DOHH2 (cell line): ENCODE data around the gene SETD3.

Experiments used
- H3F3A ChIP-seq: fragments of 200-600 bp; sonication (generic), shearing (Covaris generic); 2 replicates; pipeline ENCODE4 v1.6.0; 2016; ENCODE audit warnings: antibody characterized with exemption, mild to moderate bottlenecking; ENCODE audit not compliant: control insufficient read depth, insufficient read depth
- H3K27ac ChIP-seq: fragments of 200-600 bp; sonication (generic); 2 replicates; pipeline ENCODE4 v1.5.1; 2014; ENCODE audit warnings: low read depth, mild to moderate bottlenecking, low read length, moderate library complexity
- H3K27me3 ChIP-seq: fragments of 200-600 bp; sonication (generic); 2 replicates; pipeline ENCODE4 v1.6.1; 2014; ENCODE audit warnings: mild to moderate bottlenecking, low read length, mixed read lengths; ENCODE audit not compliant: control insufficient read depth
- H3K36me3 ChIP-seq: fragments of 200-600 bp; sonication (generic); 2 replicates; pipeline ENCODE4 v1.6.1; 2014; ENCODE audit warnings: mild to moderate bottlenecking, low read length, moderate library complexity, mixed read lengths; ENCODE audit not compliant: control insufficient read depth
- H3K4me1 ChIP-seq: fragments of 200-600 bp; sonication (generic); 2 replicates; pipeline ENCODE4 v1.6.1; 2014; ENCODE audit warnings: mild to moderate bottlenecking, low read length, mixed read lengths; ENCODE audit not compliant: control insufficient read depth
- H3K4me2 ChIP-seq: fragments of 200-600 bp; sonication (generic); 2 replicates; pipeline ENCODE4 v1.6.0; 2014; ENCODE audit warnings: mild to moderate bottlenecking, low read length, moderate library complexity
- H3K4me3 ChIP-seq: fragments of 200-600 bp; sonication (generic); 2 replicates; pipeline ENCODE4 v1.5.1; 2014; ENCODE audit warnings: mild to moderate bottlenecking, low read length, mixed read lengths
- H3K79me2 ChIP-seq: fragments of 200-600 bp; sonication (generic); 2 replicates; pipeline ENCODE4 v1.6.1; 2014; ENCODE audit warnings: mild to moderate bottlenecking, low read length, mixed read lengths; ENCODE audit not compliant: control insufficient read depth
- H3K9me2 ChIP-seq: fragments of 200-600 bp; sonication (generic); replicated peaks from 2 replicates; pipeline ENCODE4 v1.6.1; 2014; ENCODE audit warnings: mild to moderate bottlenecking, low read length, mixed read lengths; ENCODE audit not compliant: control insufficient read depth
- H3K9me3 ChIP-seq: fragments of 200-600 bp; sonication (generic); 2 replicates; pipeline ENCODE4 v1.6.1; 2014; ENCODE audit warnings: antibody characterized with exemption, low read length, mixed read lengths; ENCODE audit not compliant: control insufficient read depth, insufficient read depth
- H4K20me1 ChIP-seq: fragments of 200-600 bp; sonication (generic); 2 replicates; pipeline ENCODE4 v1.6.0; 2014; ENCODE audit warnings: low read depth, mild to moderate bottlenecking, antibody characterized with exemption, low read length, moderate library complexity; ENCODE audit not compliant: control insufficient read depth, insufficient read depth
- EZH2phosphoT487 ChIP-seq: fragments of 200-600 bp; sonication (generic); IDR thresholded peaks from 2 replicates; pipeline ENCODE4 v1.6.1; 2017; ENCODE audit warnings: borderline replicate concordance, mild to moderate bottlenecking, antibody characterized with exemption, low read length, moderate library complexity, mixed read lengths
- TF ChIP-seq, protein P1 (sequence below): fragments of 200-600 bp; sonication (generic); IDR thresholded peaks from one replicate; pipeline ENCODE4 v1.5.1; 2014; ENCODE audit warnings: antibody characterized with exemption, mild to moderate bottlenecking, low read depth, low read length; ENCODE audit not compliant: poor library complexity, severe bottlenecking

Gene SETD3

DNA sequence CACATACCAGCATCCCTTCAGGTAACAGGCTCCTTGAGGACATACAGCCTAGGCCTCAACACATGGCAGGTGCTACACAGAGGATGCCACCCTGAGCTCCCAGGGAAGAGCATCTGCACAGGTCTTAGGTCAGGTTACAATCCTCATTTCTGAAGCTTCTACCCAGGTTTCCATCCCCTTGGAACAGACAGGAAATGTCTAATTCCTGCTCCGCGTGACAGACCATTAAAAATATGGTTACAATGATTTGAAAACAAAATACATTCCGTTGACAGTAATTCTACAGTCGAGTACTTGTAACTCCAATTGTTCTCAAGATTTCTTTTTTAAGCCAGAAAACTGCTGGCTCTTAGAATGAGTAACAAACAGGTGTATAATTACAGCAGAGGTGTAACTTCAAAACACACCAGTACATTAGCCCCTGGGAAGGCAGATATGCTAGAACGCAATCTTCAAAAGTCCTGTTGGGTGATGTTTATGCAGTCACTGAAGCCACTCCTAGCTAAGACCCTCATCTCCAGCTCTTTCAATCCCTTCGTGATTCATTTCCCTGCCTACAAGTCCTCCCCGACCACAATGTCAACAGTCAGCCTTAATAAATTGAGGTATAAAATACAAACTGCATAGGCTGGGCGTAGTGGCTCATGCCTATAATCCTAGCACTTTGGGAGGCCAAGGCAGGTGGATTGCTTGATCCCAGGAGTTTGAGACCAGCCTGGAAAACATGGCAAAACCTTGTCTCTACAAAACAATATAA, 11.6 kb downstream of the SETD3 start:
- Histone ChIP-seq H3K4me1 (no peaks in the 10 kb centered on the region; the same call in none of the 2 replicates), H3K9me2 (no peaks in the 10 kb centered on the region), H3F3A (no peaks in the 10 kb centered on the region), H3K79me2 (peaks cover 83% of the 10 kb centered on the region), H3K4me3 (no peak overlapping the region), H4K20me1 (peaks cover 49% of the 10 kb centered on the region), H3K9me3 (no peaks in the 10 kb centered on the region), H3K27me3 (no peaks in the 10 kb centered on the region), H3K4me2 (no peak overlapping the region), H3K36me3 (peaks cover 13% of the 10 kb centered on the region; the same call in 1 of the 2 replicates), H3K27ac (no peak overlapping the region)
- no peak for TF ChIP-seq EZH2phosphoT487
- TF ChIP-seq, protein P1, sequence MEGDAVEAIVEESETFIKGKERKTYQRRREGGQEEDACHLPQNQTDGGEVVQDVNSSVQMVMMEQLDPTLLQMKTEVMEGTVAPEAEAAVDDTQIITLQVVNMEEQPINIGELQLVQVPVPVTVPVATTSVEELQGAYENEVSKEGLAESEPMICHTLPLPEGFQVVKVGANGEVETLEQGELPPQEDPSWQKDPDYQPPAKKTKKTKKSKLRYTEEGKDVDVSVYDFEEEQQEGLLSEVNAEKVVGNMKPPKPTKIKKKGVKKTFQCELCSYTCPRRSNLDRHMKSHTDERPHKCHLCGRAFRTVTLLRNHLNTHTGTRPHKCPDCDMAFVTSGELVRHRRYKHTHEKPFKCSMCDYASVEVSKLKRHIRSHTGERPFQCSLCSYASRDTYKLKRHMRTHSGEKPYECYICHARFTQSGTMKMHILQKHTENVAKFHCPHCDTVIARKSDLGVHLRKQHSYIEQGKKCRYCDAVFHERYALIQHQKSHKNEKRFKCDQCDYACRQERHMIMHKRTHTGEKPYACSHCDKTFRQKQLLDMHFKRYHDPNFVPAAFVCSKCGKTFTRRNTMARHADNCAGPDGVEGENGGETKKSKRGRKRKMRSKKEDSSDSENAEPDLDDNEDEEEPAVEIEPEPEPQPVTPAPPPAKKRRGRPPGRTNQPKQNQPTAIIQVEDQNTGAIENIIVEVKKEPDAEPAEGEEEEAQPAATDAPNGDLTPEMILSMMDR, result no peak

DNA sequence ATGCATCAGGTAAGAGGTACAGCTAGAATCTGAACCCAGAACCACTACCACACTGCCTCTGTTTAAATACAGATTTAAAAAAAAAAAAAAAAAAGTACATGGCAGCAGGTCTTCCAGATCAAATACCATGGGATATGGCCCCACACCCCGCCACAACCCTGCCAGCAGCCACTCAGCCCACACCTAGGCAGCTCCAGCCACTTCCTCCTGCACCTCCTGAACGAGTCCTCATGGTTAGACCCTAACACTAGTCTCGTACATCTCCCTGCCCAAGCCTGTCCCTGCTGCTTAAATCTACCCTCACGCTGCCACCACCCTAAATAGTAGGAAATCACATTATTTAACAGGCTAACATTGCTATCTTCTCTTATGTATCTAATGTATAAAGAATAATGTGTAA, 12.6 kb downstream of the SETD3 start:
- H3K27ac ChIP-seq, result no peak overlapping the region
- H4K20me1 ChIP-seq, result peaks cover 43% of the 10 kb centered on the region
- H3K9me2 ChIP-seq, result no peaks in the 10 kb centered on the region

DNA sequence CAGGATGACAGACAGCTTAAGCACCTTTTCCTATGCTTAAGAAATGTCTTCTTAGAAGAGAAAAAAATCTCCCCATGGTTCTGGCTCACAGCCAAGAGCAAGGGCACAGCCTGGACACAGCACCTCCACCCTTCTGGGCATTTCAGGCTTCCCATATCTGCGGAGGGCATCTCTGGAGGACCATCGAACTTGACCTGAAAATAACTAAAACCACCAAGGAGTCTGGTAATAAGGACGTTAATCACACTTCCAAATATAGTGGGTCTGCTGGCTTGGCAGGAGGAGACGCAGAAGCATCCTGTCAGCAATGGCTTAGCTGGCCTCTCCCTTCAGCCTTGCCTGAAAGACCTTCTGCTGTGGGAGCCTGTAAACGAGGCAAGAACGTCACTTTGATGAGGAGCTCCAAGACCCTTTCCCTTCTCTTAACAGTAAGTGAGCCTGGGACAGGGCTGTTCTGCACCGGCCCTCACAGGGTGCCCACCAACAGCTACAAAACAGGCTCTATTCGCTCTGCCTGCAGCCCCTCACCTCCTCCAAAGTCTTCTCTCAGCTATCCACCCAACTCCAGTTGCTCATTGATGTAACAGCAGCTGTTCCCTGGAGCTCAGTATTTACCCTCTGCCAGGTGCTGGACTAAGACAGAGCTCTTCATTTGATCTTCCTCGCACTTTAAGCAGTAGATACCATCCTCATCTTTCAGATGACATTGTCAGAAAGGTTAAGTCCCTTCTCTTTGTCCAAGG, 13.2 kb downstream of the SETD3 start:
- peaks cover 39% of the 10 kb centered on the region for H4K20me1 ChIP-seq

More for the DNA sequence above, 12.6 kb downstream of the SETD3 start:
- Histone ChIP-seq H3F3A (no peaks in the 10 kb centered on the region), H3K36me3 (peaks cover 14% of the 10 kb centered on the region; the same call in 1 of the 2 replicates), H3K9me3 (no peaks in the 10 kb centered on the region), H3K27me3 (no peaks in the 10 kb centered on the region), H3K4me3 (no peak overlapping the region), H3K4me2 (no peak overlapping the region), H3K79me2 (peaks cover 74% of the 10 kb centered on the region), H3K4me1 (no peaks in the 10 kb centered on the region; the same call in 1 of the 2 replicates)
- TF ChIP-seq, protein P1, result no peak
- no peak for TF ChIP-seq EZH2phosphoT487

More for the DNA sequence above, 13.2 kb downstream of the SETD3 start:
- Histone ChIP-seq H3K36me3 (peaks cover 18% of the 10 kb centered on the region), H3K4me1 (no peaks in the 10 kb centered on the region), H3K9me2 (no peaks in the 10 kb centered on the region), H3K4me2 (no peak overlapping the region), H3K4me3 (no peak overlapping the region), H3K27me3 (no peaks in the 10 kb centered on the region), H3K79me2 (peaks cover 68% of the 10 kb centered on the region), H3F3A (no peaks in the 10 kb centered on the region), H3K9me3 (no peaks in the 10 kb centered on the region), H3K27ac (no peak overlapping the region)
- TF ChIP-seq EZH2phosphoT487, result no peak
- TF ChIP-seq, protein P1, result no peak
